Measurements from ENCODE around the gene MRPS18C.
"Not testable (repeated sequence)": the region's sequence is repeated elsewhere in the genome, so short reads cannot be mapped to it uniquely, and the experiment has no call there.

The MRPS18C gene

GRCh38 chr4:83455281-83456183 is at the start of gene MRPS18C, which contains the start of gene HELQ:
MRPS18C (plus strand) TSS chr4:83456058; CDS start chr4:83456078, 20 bp downstream.
HELQ (minus strand) TSS chr4:83455823; CDS start chr4:83455693, 130 bp downstream.
- peak; percentile 49 for DNase-seq

GRCh38 chr4:83408908-83409307 is 47.0 kb upstream of the MRPS18C start:
- no peak for DNase-seq

GRCh38 chr4:83413676-83414075 is 42.2 kb upstream of the MRPS18C start:
- no peak for DNase-seq

- DNase-seq = no peak
These were observed 38.3 kb upstream of the MRPS18C start for GRCh38 chr4:83417566-83417965.

GRCh38 chr4:83418211-83418610 is 37.6 kb upstream of the MRPS18C start:
- DNase-seq = no peak

GRCh38 chr4:83431200-83431599 is 24.7 kb upstream of the MRPS18C start:
- DNase-seq = no peak

- DNase-seq = no peak
These were observed 19.2 kb upstream of the MRPS18C start for GRCh38 chr4:83436680-83437079.

GRCh38 chr4:83438719-83439118 is 17.1 kb upstream of the MRPS18C start:
- DNase-seq = no peak

- no peak for DNase-seq
These were observed 15.6 kb upstream of the MRPS18C start for GRCh38 chr4:83440148-83440814.

GRCh38 chr4:83440899-83441298 is 15.0 kb upstream of the MRPS18C start:
- no peak for DNase-seq

GRCh38 chr4:83449009-83449408 is 6.8 kb upstream of the MRPS18C start:
- no peak for DNase-seq

- no peak for DNase-seq
These were observed 1.2 kb upstream of the MRPS18C start for GRCh38 chr4:83454686-83455085.

GRCh38 chr4:83456184-83456501 is 285 bp downstream of the MRPS18C start:
- DNase-seq = no peak

- DNase-seq = no peak
These were observed 17.6 kb downstream of the MRPS18C start for GRCh38 chr4:83473423-83473822.

GRCh38 chr4:83473966-83474365 is 18.1 kb downstream of the MRPS18C start:
- DNase-seq = no peak

- DNase-seq = peak; percentile 68
These were observed 28.9 kb downstream of the MRPS18C start, which contains the start of gene ABRAXAS1 for GRCh38 chr4:83484500-83485461. ABRAXAS1 (minus strand) TSS chr4:83485100; CDS start chr4:83485072, 28 bp downstream.

- DNase-seq = no peak
These were observed 30.7 kb downstream of the MRPS18C start for GRCh38 chr4:83486457-83487129.

- DNase-seq = no peak
These were observed 34.0 kb downstream of the MRPS18C start for GRCh38 chr4:83489711-83490326.

- no peak for DNase-seq
These were observed 35.1 kb downstream of the MRPS18C start for GRCh38 chr4:83490876-83491450.

GRCh38 chr4:83496085-83496917 is 40.4 kb downstream of the MRPS18C start:
- not testable (repeated sequence) for DNase-seq
